Measurements from ENCODE around the gene PRDX5. TPM values are rescaled to one million over a fixed set of nuclear protein-coding genes. Genes with fewer than 3 reads are reported as not detected.

PRDX5 gene
- polyA plus RNA-seq, 1 donor from 2014 or later, result 185 TPM

DNA sequence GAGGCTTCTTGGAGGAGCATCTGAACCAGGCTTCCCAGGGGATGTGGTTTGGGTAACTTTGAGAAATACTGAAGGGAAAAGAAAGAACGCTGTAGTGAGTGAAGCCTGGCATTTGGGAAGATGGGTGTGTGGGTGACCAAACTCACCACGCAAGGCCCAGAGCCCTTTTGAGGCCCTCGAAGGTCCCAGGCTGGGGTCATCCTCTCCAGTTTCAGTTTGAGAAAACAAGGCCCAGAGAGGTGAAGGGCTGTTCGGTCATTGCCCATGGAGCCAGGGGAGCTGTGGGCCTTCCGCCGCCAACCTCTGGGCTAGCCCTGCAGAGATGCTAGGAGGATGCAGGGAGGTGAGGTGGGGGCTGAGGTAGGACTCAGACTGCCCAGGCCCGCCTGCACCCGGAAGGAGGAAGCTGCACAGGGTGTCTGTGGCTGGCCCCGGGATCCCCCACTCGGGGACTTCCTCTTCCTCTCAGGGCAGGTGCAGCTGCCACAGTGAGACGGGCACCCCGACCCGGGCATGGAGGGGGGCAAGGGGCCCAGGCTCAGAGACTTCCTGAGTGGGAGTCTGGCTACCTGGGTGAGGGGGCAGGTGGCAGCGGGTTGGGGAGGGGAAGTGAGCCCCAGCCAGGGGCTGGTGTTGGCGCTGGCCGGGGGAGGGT lies 22.0 kb downstream of the PRDX5 start, which contains the start of gene CCDC88B:
CCDC88B (plus strand) TSS at position 451 of the 655 bp plus-strand sequence; CDS start at position 514, 63 bp downstream.
- Mint-ChIP-seq H3K9me3 (no peaks in the 10 kb centered on the region), H3K27me3 (peaks cover 2% of the 10 kb centered on the region), H3K4me3 (peak within 1 kb of the TSS; percentile 81 to 97 (median 94)), H3K4me1 (peaks cover 27 to 30% (median 29%) of the 10 kb centered on the region in 3 donors), H3K27ac (peak within 1 kb of the TSS; percentile 94 to 99 (median 96)), H3K36me3 (no peaks in the 10 kb centered on the region)

- peaks cover 3% of the 10 kb centered on the region for H3K36me3 Mint-ChIP-seq
- peak overlapping the region; percentile 81 to 97 (median 94) for H3K4me3 Mint-ChIP-seq
- peaks cover 20 to 29% (median 26%) of the 10 kb centered on the region in 3 donors for H3K4me1 Mint-ChIP-seq
- H3K9me3 Mint-ChIP-seq, result no peaks in the 10 kb centered on the region
- no peaks in the 10 kb centered on the region for H3K27me3 Mint-ChIP-seq
- peak overlapping the region; percentile 94 to 99 (median 96) for H3K27ac Mint-ChIP-seq
Measured at GRCh38 chr11:64340671-64341335, 22.9 kb downstream of the PRDX5 start.

DNA sequence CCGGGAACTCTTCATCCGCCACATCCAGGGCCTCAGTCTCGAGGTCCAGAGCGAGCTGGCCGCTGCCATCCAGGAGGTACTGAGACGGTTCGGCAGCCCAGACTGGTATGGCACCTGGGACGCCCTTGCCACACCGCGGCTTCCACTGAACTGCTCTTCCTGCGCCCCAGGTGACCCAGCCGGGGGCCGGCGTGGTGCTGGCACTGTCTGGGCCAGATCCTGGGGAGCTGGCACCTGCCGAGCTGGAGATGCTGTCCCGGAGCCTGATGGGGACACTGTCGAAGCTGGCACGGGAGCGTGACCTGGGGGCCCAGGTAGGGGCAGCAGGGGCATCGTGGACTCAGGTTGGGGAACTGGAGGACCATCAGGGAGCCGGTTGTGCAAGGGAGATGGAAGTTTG lies 23.5 kb downstream of the PRDX5 start:
- Mint-ChIP-seq H3K36me3 (peaks cover 3% of the 10 kb centered on the region), H3K4me1 (peaks cover 17 to 29% (median 23%) of the 10 kb centered on the region in 3 donors), H3K27me3 (no peaks in the 10 kb centered on the region), H3K4me3 (peak overlapping the region; percentile 22 to 96 (median 86)), H3K27ac (peak overlapping the region in 2 of 3 donors; percentile 86 to 96), H3K9me3 (no peaks in the 10 kb centered on the region)

DNA sequence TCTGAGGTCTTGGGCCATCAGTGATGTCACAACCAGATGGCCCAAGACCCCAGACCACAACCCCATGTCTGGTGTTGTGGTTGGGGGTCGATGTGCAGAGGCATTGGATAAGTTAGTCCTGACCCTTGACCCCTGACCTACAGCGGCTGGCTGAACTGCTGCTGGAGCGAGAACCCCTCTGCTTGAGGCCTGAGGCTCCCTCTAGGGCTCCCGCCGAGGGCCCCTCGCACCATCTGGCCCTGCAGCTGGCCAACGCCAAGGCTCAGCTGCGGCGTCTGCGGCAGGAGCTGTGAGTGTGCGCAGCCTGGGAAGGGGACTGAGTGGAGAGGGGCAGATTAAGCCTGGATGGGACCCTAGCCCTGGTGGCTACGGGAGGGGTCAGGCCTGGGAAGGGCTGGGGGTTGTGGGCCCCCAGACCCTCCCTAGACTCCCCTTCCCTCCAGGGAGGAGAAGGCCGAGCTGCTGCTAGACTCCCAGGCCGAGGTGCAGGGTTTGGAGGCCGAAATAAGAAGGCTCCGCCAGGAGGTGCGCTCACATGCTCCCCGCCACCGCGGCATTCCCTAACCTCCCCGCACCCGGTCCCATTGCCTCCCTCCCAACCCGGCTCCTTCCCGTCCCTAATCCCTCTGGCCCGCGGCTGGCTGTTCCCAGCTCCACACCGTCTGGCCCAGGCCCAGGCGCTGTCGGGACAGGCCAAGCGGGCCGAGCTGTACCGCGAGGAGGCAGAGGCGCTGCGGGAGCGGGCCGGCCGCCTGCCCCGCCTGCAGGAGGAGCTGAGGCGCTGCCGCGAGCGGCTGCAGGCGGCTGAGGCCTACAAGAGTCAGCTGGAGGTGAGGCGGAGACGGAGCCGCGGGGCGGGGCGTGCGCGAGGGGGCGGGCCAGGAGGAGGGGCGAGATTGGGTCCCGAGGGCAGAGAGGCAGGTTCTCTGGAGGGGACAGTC lies 24.2 kb downstream of the PRDX5 start:
- no peaks in the 10 kb centered on the region for H3K27me3 Mint-ChIP-seq
- peak overlapping the region in 2 of 4 donors; percentile 55 to 92 for H3K4me3 Mint-ChIP-seq
- H3K27ac Mint-ChIP-seq, result peak overlapping the region in 1 of 3 donors; percentile 96
- H3K4me1 Mint-ChIP-seq, result peaks cover 15 to 29% (median 22%) of the 10 kb centered on the region in 3 donors
- H3K9me3 Mint-ChIP-seq, result no peaks in the 10 kb centered on the region
- peaks cover 3% of the 10 kb centered on the region for H3K36me3 Mint-ChIP-seq

DNA sequence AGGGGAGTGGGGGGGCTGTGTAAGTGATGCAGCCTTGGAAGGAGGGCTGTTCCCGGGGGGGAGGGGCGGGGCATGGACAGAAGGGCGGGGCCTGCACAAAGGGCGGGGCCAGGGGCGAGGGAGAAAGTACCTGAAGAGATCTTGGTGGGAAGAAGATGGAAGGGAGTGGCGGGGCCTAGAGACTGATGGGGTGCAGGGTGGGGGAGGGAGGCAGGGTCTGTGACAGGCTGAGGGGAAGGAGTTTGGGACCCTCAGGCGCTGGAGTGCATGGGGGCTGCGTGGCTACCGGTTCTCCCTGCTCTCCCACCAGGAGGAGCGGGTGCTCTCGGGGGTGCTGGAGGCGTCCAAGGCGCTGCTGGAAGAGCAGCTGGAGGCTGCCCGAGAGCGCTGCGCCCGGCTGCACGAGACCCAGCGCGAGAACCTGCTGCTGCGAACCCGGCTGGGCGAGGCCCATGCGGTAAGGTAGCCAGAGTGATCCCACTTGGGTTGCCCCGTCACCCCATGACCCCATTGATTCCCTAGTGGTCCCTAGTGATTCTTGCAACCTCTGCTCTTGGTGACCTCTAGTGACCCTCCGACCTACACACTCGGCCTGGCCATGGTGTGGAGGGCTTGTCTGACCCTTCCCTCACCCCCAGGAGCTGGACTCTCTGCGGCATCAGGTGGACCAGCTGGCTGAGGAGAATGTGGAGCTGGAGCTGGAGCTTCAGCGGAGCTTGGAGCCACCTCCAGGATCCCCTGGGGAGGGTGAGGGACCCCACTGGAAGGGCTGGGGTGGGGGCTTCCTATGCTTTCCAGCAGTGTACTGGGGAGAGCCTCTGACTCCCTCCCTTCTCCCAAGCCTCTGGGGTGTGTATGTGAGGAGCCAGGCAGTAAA lies 25.2 kb downstream of the PRDX5 start:
- Mint-ChIP-seq H3K27me3 (no peaks in the 10 kb centered on the region), H3K4me3 (peak overlapping the region in 2 of 4 donors; percentile 23 to 32), H3K27ac (peak overlapping the region in 1 of 3 donors; percentile 96), H3K9me3 (no peaks in the 10 kb centered on the region), H3K36me3 (peaks cover 3% of the 10 kb centered on the region), H3K4me1 (peaks cover 14 to 27% (median 20%) of the 10 kb centered on the region in 3 donors)

DNA sequence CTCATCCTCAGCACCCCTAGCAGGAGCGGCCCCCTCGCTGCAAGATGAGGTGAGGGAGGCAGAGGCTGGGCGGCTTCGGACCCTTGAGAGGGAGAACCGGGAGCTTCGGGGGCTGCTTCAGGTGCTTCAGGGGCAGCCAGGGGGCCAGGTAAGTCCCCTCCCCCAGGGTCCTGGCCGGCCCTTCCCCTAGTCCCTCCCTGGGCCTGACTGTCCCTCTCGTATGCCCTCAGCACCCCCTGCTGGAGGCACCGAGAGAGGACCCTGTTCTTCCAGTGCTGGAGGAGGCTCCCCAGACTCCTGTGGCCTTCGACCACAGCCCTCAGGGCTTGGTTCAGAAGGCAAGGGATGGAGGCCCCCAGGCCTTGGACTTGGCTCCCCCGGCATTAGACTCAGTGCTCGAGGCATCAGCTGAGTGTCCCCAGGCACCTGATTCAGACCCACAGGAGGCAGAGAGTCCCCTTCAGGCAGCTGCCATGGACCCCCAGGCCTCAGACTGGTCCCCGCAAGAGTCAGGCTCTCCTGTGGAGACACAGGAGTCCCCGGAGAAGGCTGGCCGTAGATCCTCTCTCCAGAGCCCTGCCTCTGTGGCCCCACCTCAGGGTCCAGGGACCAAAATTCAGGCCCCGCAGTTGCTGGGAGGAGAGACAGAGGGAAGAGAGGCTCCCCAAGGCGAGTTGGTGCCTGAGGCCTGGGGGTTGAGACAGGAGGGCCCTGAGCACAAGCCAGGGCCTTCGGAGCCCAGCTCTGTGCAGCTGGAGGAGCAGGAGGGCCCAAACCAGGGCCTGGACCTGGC lies 26.0 kb downstream of the PRDX5 start:
- Mint-ChIP-seq H3K36me3 (peaks cover 3% of the 10 kb centered on the region), H3K4me1 (peaks cover 12 to 23% (median 19%) of the 10 kb centered on the region in 3 donors), H3K27me3 (no peaks in the 10 kb centered on the region), H3K4me3 (no peak overlapping the region), H3K27ac (no peak overlapping the region), H3K9me3 (no peaks in the 10 kb centered on the region)

- Mint-ChIP-seq H3K4me3 (no peak overlapping the region), H3K27ac (no peak overlapping the region), H3K9me3 (no peaks in the 10 kb centered on the region), H3K36me3 (peaks cover 3% of the 10 kb centered on the region), H3K27me3 (no peaks in the 10 kb centered on the region), H3K4me1 (peaks cover 5 to 15% (median 11%) of the 10 kb centered on the region in 3 donors)
Measured at GRCh38 chr11:64344787-64345186, 26.9 kb downstream of the PRDX5 start.

DNA sequence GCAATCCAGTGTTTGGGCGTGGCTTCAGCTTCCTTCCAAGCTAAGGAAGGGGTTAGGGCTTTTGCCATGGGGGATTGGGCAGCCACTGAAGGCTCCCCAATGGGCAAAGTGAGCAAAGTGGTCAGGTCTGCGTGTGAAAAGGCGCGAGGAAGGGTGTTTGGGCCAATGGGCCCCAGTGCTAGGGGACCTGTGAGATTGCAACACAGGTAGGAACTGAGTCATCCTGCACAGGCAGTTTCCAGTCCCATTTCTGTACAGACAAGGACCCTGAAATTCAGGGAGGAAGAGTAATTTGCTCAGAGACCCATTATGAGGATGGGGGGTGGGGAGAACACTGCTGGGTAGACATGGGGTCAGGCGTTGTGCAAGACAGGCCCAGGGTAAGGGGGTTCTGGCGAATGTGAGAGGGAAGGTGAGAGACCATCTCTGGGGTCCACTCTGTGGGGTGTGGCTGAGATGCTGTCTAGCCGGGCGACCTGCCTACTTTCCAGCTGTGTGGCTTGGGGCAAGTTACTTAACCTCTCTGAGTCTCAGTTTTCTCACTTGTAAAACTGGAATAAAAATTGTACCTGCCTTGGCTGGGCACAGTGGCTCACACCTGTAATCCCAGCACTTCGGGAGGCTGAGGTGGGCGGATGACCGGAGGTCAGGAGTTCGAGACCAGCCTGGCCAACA lies 29.4 kb downstream of the PRDX5 start:
- peaks cover 5% of the 10 kb centered on the region for H3K36me3 Mint-ChIP-seq
- no peak overlapping the region for H3K4me3 Mint-ChIP-seq
- peaks cover 3 to 4% (median 4%) of the 10 kb centered on the region in 3 donors for H3K4me1 Mint-ChIP-seq
- peak overlapping the region in 1 of 3 donors; percentile 59 for H3K27ac Mint-ChIP-seq
- H3K9me3 Mint-ChIP-seq, result no peaks in the 10 kb centered on the region
- H3K27me3 Mint-ChIP-seq, result no peaks in the 10 kb centered on the region

DNA sequence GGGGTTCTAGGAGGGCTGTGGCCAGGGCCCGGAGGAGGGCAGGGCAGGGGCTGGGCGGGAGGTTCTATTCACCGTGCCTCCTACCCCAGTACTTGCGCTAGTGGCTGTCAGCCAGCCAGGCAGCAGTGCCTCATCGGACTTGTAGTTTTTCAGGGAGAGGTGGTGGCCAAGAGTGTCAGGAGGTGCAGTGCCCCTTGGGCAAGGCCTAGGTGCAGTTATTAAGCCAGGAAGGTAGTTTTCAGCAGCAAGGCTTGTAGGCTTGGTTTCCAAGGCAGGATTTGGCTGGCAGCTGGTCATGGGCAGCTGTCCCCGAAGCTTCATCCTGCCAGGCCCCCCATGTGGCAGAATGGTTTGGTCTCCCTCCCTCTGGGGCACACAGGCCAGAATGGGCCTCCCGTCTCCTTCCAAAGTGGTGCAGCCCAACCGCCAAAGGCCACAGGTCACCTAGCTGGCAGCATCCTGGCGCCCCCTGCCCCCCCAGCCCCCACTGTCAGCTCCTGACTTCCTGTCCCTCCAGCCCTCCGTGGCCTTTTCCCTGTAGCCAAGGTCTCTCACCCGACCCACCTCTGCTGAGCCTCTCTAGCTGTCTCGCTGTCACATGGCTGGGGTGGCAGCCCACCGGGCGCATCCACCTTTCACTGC lies 30.6 kb downstream of the PRDX5 start:
- Mint-ChIP-seq H3K27ac (peak overlapping the region in 1 of 3 donors; percentile 50), H3K4me3 (no peak overlapping the region), H3K9me3 (no peaks in the 10 kb centered on the region), H3K27me3 (no peaks in the 10 kb centered on the region), H3K36me3 (peaks cover 5% of the 10 kb centered on the region), H3K4me1 (peaks cover 3 to 4% (median 4%) of the 10 kb centered on the region in 3 donors)

- peak overlapping the region in 1 of 3 donors; percentile 50 for H3K27ac Mint-ChIP-seq
- H3K27me3 Mint-ChIP-seq, result no peaks in the 10 kb centered on the region
- no peaks in the 10 kb centered on the region for H3K9me3 Mint-ChIP-seq
- peaks cover 3 to 4% (median 4%) of the 10 kb centered on the region in 3 donors for H3K4me1 Mint-ChIP-seq
- peaks cover 5% of the 10 kb centered on the region for H3K36me3 Mint-ChIP-seq
- no peak overlapping the region for H3K4me3 Mint-ChIP-seq
Measured at GRCh38 chr11:64349025-64349387, 31.1 kb downstream of the PRDX5 start.

DNA sequence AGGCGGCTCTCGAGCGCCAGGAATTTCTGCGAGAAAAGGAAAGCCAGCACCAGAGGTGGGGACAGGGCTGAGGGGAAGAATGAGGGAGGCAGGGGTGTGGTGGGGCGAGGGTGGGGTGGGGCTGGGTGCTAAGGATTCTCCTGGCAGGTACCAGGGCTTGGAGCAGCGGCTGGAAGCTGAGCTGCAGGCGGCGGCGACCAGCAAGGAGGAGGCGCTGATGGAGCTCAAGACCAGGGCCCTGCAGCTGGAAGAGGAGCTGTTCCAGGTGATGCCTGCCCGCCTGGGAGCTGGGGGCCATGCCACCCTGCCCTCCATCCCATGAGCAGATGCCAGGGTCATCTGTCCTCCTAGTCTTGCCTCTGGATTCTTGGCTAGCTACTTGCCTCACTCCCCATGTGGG lies 31.5 kb downstream of the PRDX5 start:
- Mint-ChIP-seq H3K27ac (peak overlapping the region in 1 of 3 donors; percentile 16), H3K27me3 (no peaks in the 10 kb centered on the region), H3K9me3 (no peaks in the 10 kb centered on the region), H3K36me3 (peaks cover 5% of the 10 kb centered on the region), H3K4me1 (peaks cover 3 to 4% (median 4%) of the 10 kb centered on the region in 3 donors), H3K4me3 (no peak overlapping the region)

GRCh38 chr11:64351136-64351631 lies 33.3 kb downstream of the PRDX5 start:
- Mint-ChIP-seq H3K4me3 (no peak overlapping the region), H3K27ac (no peak overlapping the region), H3K36me3 (peaks cover 2% of the 10 kb centered on the region), H3K9me3 (no peaks in the 10 kb centered on the region), H3K27me3 (no peaks in the 10 kb centered on the region), H3K4me1 (peaks cover 0 to 4% (median 0%) of the 10 kb centered on the region in 3 donors)

All from IgD-negative memory B cell (primary cell).